HUES6 (cell line): ENCODE measurements around the gene MYO9B.
A peak's percentile ranks its signal among the peaks of the same experiment; 100 is the strongest.

Experiments
- H3K27ac ChIP-seq: 2 replicates; pipeline ENCODE4 v1.7.0; 2013; ENCODE audit warnings: low read depth, mild to moderate bottlenecking, low read length, inconsistent platforms
- H3K27me3 ChIP-seq: 2 replicates; pipeline ENCODE4 v1.6.1; 2013; ENCODE audit warnings: low read length; ENCODE audit not compliant: control insufficient read depth, insufficient read depth
- H3K36me3 ChIP-seq: 2 replicates; pipeline ENCODE4 v1.6.1; 2013; ENCODE audit warnings: low read length; ENCODE audit not compliant: control insufficient read depth, insufficient read depth
- H3K4me1 ChIP-seq: 2 replicates; pipeline ENCODE4 v1.6.1; 2013; ENCODE audit warnings: low read length; ENCODE audit not compliant: control insufficient read depth, insufficient read depth
- H3K4me3 ChIP-seq: 2 replicates; pipeline ENCODE4 v1.5.1; 2013; ENCODE audit warnings: low read depth, low read length
- H3K9ac ChIP-seq: one replicate; pipeline ENCODE4 v1.6.1; 2013; ENCODE audit warnings: mild to moderate bottlenecking, low read length
- H3K9me3 ChIP-seq: 2 replicates; pipeline ENCODE4 v1.6.1; 2013; ENCODE audit warnings: low read depth, low read length; ENCODE audit not compliant: control insufficient read depth, insufficient read depth

MYO9B gene

DNA sequence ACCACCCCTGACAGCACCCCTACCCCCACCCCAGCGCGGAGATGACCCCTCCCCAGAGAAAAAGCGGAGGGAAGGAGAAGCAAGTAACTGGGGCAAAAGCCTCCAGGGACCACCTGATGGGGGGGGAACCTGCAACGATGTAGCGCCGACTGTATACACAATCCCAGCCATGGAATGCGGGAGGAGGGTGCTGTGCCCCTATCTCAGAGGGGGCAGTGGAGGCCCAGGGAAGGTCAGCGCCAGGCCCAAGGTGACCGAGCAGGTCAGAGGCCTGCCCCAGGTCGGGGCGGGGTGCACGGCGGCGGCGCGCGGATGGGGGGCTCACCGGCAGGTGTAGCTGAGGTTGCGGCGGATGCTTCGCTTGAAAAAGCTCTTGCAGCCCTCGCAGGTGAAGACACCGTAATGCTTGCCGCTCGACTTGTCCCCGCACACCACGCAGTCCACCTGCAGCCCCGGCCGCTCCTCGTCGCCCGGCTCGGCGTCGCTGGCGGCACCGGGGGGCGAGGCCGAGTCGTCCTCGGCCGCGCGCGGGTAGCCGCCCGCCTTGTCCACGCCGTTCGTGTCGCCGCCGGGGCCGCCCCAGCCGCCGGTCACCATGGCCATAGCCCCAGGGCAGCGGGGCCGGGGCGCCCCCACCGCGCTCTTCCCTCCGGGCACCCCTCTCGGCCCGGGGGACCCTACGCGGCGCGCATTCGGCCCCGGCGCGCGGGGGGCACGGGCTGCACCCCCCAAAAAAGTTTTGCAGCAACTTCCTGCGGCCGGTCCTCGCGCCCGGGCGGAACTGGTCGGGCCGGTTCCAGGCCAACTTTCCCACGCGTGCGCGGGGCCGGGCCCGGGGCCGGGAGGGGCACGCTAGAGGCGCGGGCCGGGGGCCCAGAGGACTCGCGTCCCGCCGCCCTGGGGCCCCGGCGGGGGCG lies 169.3 kb downstream of the MYO9B start:
- H3K27ac ChIP-seq, result peak overlapping the region; percentile 85
- no peaks in the 10 kb centered on the region for H3K27me3 ChIP-seq
- peak overlapping the region; percentile 99 for H3K4me3 ChIP-seq
- H3K36me3 ChIP-seq, result peaks cover 12% of the 10 kb centered on the region
- H3K9ac ChIP-seq, result peak overlapping the region; percentile 86
- peaks cover 47% of the 10 kb centered on the region for H3K4me1 ChIP-seq
- H3K9me3 ChIP-seq, result no peaks in the 10 kb centered on the region

DNA sequence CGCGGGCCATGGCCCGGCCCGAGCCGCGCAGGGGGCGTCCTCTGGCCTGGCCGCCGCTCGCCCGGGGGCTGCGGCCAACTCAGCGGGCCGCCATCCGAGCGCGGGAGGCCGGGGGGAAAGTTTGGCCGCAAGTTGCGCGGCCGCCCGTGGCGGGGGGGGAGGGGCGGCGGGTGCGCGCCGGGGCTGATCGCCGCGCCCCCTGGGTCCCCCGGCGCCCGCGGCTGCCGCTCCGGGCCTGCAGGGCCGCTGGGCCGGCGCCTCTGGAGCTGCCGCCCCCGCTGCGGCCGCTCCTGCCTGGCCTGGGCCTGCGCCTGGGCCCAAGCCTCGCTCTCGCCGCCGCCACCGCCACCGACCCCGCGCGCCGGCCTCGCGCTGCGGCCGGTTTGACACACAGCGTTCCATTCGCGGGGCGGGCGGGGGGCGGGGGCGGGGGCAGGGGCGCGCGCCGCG lies 170.0 kb downstream of the MYO9B start, which contains the start of gene NR2F6:
TSS of gene NR2F6 (minus strand) at position 385 of the 450 bp plus-strand sequence. CDS start 699 bp downstream, outside the sequence.
- H3K4me1 ChIP-seq, result peaks cover 47% of the 10 kb centered on the region
- peaks cover 7% of the 10 kb centered on the region; the same call in 1 of the 2 replicates for H3K36me3 ChIP-seq

GRCh38 chr19:17246681-17247425 lies 171.3 kb downstream of the MYO9B start:
- peak overlapping the region; percentile 99 for H3K27ac ChIP-seq
- peaks cover 42% of the 10 kb centered on the region for H3K4me1 ChIP-seq
- H3K9ac ChIP-seq, result peak overlapping the region; percentile 94
- H3K4me3 ChIP-seq, result peak overlapping the region; percentile 80
- no peaks in the 10 kb centered on the region for H3K27me3 ChIP-seq
- no peaks in the 10 kb centered on the region for H3K9me3 ChIP-seq
- 0 out of 2 replicates have a peak, but pooled peaks cover 6% of the 10 kb centered on the region for H3K36me3 ChIP-seq

More for the DNA sequence above, 170.0 kb downstream of the MYO9B start, which contains the start of gene NR2F6:
- Histone ChIP-seq H3K9me3 (no peaks in the 10 kb centered on the region), H3K27me3 (no peaks in the 10 kb centered on the region), H3K27ac (peak within 1 kb of the TSS; percentile 99), H3K9ac (peak within 1 kb of the TSS; percentile 94), H3K4me3 (peak within 1 kb of the TSS; percentile 99)

DNA sequence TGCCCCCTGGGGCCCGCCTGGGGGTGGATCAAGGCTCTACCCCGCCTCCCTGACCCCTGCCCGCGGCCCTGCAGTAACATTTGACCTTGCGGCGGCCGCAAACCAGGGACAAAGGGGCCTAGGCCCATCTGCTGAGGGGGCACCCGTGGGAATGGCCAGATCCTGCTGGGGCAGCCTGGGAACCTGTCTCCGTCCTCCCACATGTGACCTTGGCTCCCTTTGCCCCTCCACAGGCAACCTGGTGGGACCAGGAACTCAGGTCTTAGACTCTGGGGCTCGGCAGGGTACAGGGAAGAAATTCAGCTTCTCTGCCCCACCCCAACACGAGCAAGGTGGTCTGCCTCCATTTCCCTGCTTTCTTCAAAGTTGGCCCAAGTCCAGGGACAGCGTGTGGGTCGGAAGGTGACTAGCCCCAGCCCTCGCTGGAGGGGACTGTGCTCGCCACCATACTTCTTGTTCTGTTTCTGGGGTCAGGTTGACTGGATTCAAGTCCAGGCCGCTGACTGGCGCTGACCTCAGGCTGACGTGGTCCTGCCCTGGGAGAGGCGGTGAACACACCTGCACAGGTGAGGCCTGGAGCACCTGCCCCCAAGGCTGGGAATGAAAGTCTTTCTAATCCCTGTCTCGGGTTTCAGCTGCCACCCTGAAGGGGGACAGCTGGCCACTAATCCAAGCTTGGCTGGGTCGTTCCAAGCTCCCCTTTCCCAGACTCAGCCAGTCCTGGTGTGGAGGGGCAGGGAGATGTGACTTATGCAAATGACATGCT lies 172.6 kb downstream of the MYO9B start:
- peaks cover 32% of the 10 kb centered on the region for H3K4me1 ChIP-seq
- no peaks in the 10 kb centered on the region for H3K9me3 ChIP-seq
- peak overlapping the region; percentile 78 for H3K9ac ChIP-seq
- H3K27me3 ChIP-seq, result no peaks in the 10 kb centered on the region
- peak overlapping the region; percentile 79 for H3K27ac ChIP-seq
- H3K4me3 ChIP-seq, result peak overlapping the region; percentile 35; the same call in 1 of the 2 replicates
- H3K36me3 ChIP-seq, result 0 out of 2 replicates have a peak, but pooled peaks cover 6% of the 10 kb centered on the region

DNA sequence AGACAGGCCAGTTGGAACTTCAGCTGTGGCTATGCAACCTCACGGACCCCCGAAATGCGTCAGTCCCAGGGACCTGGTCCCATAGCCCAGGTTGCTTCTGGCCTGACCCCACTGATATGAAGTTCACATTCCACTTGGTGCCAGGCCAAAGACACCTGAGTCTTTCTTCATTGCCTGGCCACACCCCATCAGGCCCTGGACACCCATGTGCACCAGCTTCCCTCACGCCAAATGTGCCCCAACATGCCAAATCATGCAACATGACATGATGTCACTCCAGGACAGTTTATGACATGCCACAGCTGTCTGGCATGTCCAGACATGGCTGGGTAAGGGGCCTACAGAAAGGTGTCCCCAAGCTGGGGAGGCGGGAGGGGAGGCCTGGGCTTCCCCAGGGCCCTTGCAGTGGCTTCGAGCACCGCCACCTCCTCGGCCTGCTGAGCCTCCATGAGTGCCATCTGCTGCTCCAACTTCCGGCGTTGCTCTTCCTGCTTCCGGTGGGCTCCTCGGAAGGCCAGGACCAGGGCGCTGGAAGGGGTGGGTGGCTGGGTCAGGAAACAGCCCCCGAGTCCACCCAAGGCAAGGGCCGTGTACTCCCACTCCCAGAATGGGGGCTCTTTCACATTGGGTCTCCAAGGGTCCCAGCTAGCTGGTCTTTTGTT lies 174.4 kb downstream of the MYO9B start:
- Histone ChIP-seq H3K4me3 (no peak overlapping the region), H3K4me1 (peaks cover 26% of the 10 kb centered on the region), H3K36me3 (peaks cover 11% of the 10 kb centered on the region), H3K9me3 (no peaks in the 10 kb centered on the region), H3K9ac (no peak overlapping the region), H3K27me3 (no peaks in the 10 kb centered on the region), H3K27ac (peak overlapping the region; percentile 52; the same call in 1 of the 2 replicates)

GRCh38 chr19:17254636-17255035 lies 179.1 kb downstream of the MYO9B start:
- no peak overlapping the region for H3K9ac ChIP-seq
- no peaks in the 10 kb centered on the region for H3K4me1 ChIP-seq
- H3K27ac ChIP-seq, result no peak overlapping the region

DNA sequence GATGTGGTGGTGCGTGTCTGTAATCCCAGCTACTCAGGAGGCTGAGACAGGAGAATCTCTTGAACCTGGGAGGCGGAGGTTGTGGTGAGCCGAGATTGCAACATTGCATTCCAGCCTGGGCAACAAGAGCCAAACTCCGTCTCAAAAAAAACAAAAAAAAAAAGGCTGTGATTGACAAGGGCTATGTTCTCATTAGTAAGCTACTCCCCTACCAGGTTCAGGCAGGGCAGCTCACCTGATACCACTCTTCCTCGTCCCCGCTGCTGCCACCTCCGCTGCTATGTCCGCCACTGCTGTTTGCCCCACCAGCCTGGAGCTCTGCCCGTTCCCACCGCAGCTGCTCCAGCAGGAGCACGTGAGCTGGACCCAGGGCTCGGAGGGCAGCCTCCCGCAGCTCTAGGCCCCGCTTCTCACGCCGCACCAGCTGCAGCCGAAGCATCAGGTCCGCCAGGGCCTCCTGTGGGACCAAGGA lies 179.6 kb downstream of the MYO9B start:
- Histone ChIP-seq H3K9me3 (peaks cover 11% of the 10 kb centered on the region; the same call in 1 of the 2 replicates), H3K27ac (no peak overlapping the region), H3K4me3 (no peak overlapping the region), H3K27me3 (no peaks in the 10 kb centered on the region), H3K4me1 (no peaks in the 10 kb centered on the region), H3K9ac (no peak overlapping the region), H3K36me3 (peaks cover 17% of the 10 kb centered on the region)

More at GRCh38 chr19:17254636-17255035, 179.1 kb downstream of the MYO9B start:
- H3K4me3 ChIP-seq, result no peak overlapping the region
- peaks cover 8% of the 10 kb centered on the region; the same call in 1 of the 2 replicates for H3K9me3 ChIP-seq
- peaks cover 20% of the 10 kb centered on the region for H3K36me3 ChIP-seq
- H3K27me3 ChIP-seq, result no peaks in the 10 kb centered on the region

DNA sequence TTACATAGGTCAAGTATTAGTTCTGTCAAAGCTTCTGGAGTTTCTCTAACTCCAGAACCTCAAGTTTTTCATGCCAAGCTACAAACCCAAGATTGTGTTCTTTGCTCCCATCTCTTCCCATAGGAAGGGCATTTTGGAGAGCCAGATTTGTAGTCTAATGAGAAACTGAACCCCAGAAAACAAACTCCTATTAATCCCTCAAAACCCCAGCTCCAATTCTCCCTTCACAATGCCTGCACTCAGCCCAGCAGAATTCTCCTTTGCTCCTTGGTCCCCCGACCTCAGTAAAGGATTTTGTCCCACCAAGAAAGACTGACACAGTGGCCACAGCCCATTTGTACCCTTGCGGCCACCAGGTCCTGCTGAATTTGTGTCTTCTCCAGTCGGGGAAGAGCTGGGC lies 180.6 kb downstream of the MYO9B start:
- Histone ChIP-seq H3K4me3 (no peak overlapping the region), H3K27me3 (no peaks in the 10 kb centered on the region), H3K9me3 (peaks cover 11% of the 10 kb centered on the region; the same call in 1 of the 2 replicates), H3K27ac (no peak overlapping the region), H3K36me3 (peaks cover 17% of the 10 kb centered on the region), H3K9ac (no peak overlapping the region), H3K4me1 (no peaks in the 10 kb centered on the region)

DNA sequence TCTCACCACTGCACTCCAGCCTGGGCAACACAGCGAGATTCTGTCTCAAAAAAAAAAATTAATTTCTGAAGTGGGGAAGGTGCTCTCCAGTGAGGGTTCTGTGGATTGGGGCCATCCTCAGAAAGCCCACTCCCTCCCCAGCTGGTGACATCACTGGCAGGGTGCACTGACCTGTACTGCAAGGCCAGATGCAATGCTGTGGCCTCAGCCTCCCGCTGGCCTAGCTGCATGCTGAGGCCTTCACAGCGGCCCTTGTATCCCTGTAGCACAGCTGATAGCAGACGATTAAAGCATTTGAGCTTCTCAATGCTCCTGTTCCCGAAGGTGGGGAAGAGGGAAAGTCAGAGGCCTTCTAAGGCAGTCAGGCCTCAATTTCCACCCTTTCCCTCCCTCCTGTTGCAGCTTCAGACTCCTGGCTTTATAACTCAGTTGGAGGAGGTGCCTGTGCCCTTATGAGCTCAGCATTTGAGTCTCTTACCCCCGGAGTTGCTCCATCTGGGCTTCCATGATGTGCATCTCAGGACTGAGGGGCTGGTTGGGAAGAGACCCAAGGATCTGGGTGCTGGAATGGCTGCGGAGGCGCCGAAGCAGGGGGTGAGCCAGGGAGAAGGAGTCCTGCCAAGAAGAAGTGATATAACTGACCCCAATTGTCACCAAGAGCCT lies 183.7 kb downstream of the MYO9B start:
- Histone ChIP-seq H3K9ac (no peak overlapping the region), H3K4me3 (no peak overlapping the region), H3K36me3 (peaks cover 13% of the 10 kb centered on the region), H3K27me3 (no peaks in the 10 kb centered on the region), H3K4me1 (peaks cover 3% of the 10 kb centered on the region), H3K9me3 (peaks cover 11% of the 10 kb centered on the region; the same call in 1 of the 2 replicates), H3K27ac (no peak overlapping the region)
